HG02610 (cell line): ENCODE data around the gene NRK.
"Not testable (repeated sequence)": the region's sequence is repeated elsewhere in the genome, so short reads cannot be mapped to it uniquely, and the experiment has no call there.

Experiments
- ATAC-seq: cut with Tn5 transposase; IDR thresholded peaks from one replicate; pipeline ENCODE4 v1.9.1; 2021; ENCODE audit warnings: mild to moderate bottlenecking, moderate library complexity; ENCODE audit not compliant: unreplicated experiment

The NRK gene

GRCh38 chrX:105822138-105823091 is at the start of gene NRK:
Gene NRK (plus strand): TSS chrX:105822539. CDS start chrX:105822846, 307 bp downstream.
- ATAC-seq, result no peak

GRCh38 chrX:105773801-105774200 is 48.5 kb upstream of the NRK start:
- no peak for ATAC-seq

GRCh38 chrX:105775679-105776078 is 46.7 kb upstream of the NRK start:
- ATAC-seq, result no peak

GRCh38 chrX:105781804-105782203 is 40.5 kb upstream of the NRK start:
- ATAC-seq, result no peak

- not testable (repeated sequence) for ATAC-seq
These were observed 25.5 kb upstream of the NRK start for GRCh38 chrX:105796877-105797276.

GRCh38 chrX:105803891-105804290 is 18.4 kb upstream of the NRK start:
- no peak for ATAC-seq

GRCh38 chrX:105805655-105806054 is 16.7 kb upstream of the NRK start:
- not testable (repeated sequence) for ATAC-seq

GRCh38 chrX:105816517-105816916 is 5.8 kb upstream of the NRK start:
- no peak for ATAC-seq

- ATAC-seq, result no peak
These were observed 2.1 kb upstream of the NRK start for GRCh38 chrX:105820247-105820646.

GRCh38 chrX:105821471-105822121 is 743 bp upstream of the NRK start:
- ATAC-seq, result no peak

GRCh38 chrX:105823092-105823455 is 735 bp downstream of the NRK start:
- ATAC-seq, result no peak

- no peak for ATAC-seq
These were observed 6.7 kb downstream of the NRK start for GRCh38 chrX:105829011-105829410.

- ATAC-seq, result no peak
These were observed 14.9 kb downstream of the NRK start for GRCh38 chrX:105837232-105837631.

GRCh38 chrX:105845631-105846030 is 23.3 kb downstream of the NRK start:
- ATAC-seq, result no peak

- ATAC-seq, result not testable (repeated sequence)
These were observed 27.8 kb downstream of the NRK start for GRCh38 chrX:105850100-105850499.

- ATAC-seq, result no peak
These were observed 43.4 kb downstream of the NRK start for GRCh38 chrX:105865709-105866108.

GRCh38 chrX:105869701-105870100 is 47.4 kb downstream of the NRK start:
- no peak for ATAC-seq

GRCh38 chrX:105870445-105870844 is 48.1 kb downstream of the NRK start:
- ATAC-seq, result no peak

- ATAC-seq, result no peak
These were observed 50.6 kb downstream of the NRK start for GRCh38 chrX:105872941-105873340.

- ATAC-seq, result no peak
These were observed 52.5 kb downstream of the NRK start for GRCh38 chrX:105874790-105875189.

- no peak for ATAC-seq
These were observed 54.3 kb downstream of the NRK start for GRCh38 chrX:105876658-105877057.

- ATAC-seq, result no peak
These were observed 58.2 kb downstream of the NRK start for GRCh38 chrX:105880491-105880890.
